GM12873 (cell line): ENCODE measurements around the gene TENT5A.

Source experiments
- TF ChIP-seq, protein P1 (sequence below): IDR thresholded peaks from 2 replicates; pipeline ENCODE4 v1.5.1; 2012; ENCODE audit warnings: low read depth, mild to moderate bottlenecking, moderate library complexity, low read length, control low read depth; ENCODE audit not compliant: insufficient read depth; ENCODE audit errors: missing control alignments

TENT5A gene

GRCh38 chr6:81755551-81755950 lies 3.1 kb upstream of the TENT5A start:
- TF ChIP-seq, protein P1, sequence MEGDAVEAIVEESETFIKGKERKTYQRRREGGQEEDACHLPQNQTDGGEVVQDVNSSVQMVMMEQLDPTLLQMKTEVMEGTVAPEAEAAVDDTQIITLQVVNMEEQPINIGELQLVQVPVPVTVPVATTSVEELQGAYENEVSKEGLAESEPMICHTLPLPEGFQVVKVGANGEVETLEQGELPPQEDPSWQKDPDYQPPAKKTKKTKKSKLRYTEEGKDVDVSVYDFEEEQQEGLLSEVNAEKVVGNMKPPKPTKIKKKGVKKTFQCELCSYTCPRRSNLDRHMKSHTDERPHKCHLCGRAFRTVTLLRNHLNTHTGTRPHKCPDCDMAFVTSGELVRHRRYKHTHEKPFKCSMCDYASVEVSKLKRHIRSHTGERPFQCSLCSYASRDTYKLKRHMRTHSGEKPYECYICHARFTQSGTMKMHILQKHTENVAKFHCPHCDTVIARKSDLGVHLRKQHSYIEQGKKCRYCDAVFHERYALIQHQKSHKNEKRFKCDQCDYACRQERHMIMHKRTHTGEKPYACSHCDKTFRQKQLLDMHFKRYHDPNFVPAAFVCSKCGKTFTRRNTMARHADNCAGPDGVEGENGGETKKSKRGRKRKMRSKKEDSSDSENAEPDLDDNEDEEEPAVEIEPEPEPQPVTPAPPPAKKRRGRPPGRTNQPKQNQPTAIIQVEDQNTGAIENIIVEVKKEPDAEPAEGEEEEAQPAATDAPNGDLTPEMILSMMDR: no peak

DNA sequence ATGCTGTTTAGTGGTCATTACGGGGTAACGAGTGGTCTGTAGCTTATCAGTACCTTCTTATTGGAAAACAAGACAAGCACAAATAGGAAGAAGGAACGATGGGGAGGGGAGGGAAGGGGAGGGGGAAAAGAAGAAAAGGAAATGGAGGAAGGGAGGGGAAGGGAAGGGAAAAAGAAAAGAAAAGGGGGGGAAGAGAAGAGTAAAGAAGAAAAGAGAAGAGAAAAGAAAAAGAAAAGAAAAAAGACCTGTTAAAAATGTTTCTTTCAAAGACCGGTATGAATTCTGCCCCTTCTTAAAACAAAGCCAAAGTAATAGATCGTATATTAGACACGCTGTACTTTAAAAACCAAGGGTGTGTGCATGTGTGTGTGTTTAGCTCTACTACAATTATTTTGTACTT lies 2.4 kb upstream of the TENT5A start:
- TF ChIP-seq, protein P1: no peak

- TF ChIP-seq, protein P1: peak; percentile 71
These were observed 1.5 kb upstream of the TENT5A start for GRCh38 chr6:81753711-81754577.

GRCh38 chr6:81752921-81753710 lies 635 bp upstream of the TENT5A start:
- TF ChIP-seq, protein P1: no peak

DNA sequence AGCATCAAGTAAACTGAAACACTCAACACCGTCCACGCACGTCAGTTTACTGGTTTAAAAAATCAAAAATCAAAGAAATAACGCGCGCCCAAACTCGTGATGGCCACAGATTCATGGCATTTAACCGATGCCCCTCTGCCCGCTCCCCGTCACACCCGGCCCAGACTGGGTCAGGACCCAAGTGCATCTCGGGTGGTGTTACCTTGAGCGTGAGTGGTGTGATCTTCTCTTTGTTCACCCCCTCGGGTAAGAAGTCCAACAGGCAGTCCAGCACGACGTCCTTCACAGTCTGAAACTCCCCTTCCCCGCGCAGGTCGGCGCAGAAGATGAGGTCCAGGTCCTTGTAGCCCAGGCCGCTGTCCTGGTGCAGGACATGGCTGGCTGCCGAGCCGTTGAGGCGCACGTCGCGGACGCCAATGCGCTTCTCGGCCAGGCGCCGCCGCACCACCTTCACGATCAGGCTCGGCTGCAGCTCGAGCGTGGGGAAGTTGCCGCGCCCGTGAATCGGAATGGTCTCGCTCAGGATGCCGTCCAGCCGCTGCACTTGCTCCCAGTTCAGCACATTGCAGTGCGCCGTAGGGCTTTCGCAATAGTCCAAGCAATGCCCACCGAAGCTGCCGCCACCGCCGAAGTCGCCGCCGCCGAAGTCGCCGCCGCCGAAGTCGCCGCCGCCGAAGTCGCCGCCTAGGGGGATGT lies 945 bp downstream of the TENT5A start:
- TF ChIP-seq, protein P1: no peak

- TF ChIP-seq, protein P1: no peak
These were observed 1.6 kb downstream of the TENT5A start for GRCh38 chr6:81750681-81751387.

DNA sequence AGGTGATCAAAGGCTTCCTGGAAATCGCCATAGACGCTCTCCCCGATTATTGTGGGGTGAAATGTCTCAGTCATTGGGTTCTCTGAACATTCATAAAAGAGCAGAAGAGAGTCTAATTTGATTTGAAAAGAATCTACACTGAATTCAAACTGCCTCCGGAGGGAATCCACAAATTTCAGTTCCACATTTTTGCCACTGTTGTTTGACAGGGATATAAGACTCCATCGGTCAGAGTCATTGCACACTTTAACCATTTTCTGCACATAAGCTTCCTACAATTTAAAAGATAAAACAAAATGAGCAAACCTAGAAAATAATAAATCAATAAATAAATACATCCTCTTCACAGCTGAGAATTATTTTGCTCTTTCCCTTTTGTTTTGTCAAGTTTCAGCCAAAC lies 2.3 kb downstream of the TENT5A start:
- TF ChIP-seq, protein P1: no peak
